Adrenal gland (tissue), 12 donors: Measurements from ENCODE around the gene TIMMDC1. TPM values are rescaled to one million over a fixed set of nuclear protein-coding genes. Genes with fewer than 3 reads are reported as not detected.

Source experiments
- DNase-seq, 7 donors: peaks; one replicate each; pipeline ENCODE4 v3.0.0-alpha.2; 2019 to 2020
- H3K27ac ChIP-seq, 5 donors: fragments of 200-600 bp; sonication (generic) in 4 of 5; 1 replicate in 3 of 5; 2 replicates in 2 of 5; pipeline versions ENCODE4 v1.5.1 to v1.8.0; 2016 to 2020; ENCODE audit warnings: mild to moderate bottlenecking in 1 of 5
- H3K27me3 ChIP-seq: fragments of 200-600 bp; 2 replicates; pipeline ENCODE4 v1.8.0; 2021
- H3K36me3 ChIP-seq, 2 donors: fragments of 200-600 bp; replicated peaks in 1 of 2; 1 replicate in 1 of 2; 2 replicates in 1 of 2; pipeline versions ENCODE4 v1.5.1 to v1.8.0; 2018 to 2022
- H3K4me1 ChIP-seq, 2 donors: fragments of 200-600 bp; replicated peaks in 1 of 2; 1 replicate in 1 of 2; 2 replicates in 1 of 2; pipeline versions ENCODE4 v1.5.1 to v1.8.0; 2018 to 2021
- H3K4me3 ChIP-seq, 4 donors: fragments of 200-600 bp; sonication (generic) in 3 of 4; one replicate each; pipeline ENCODE4 v1.5.1; 2016 to 2018
- H3K9me3 ChIP-seq, 3 donors: fragments of 200-600 bp; sonication (generic) in 1 of 3; replicated peaks in 1 of 3; 1 replicate in 2 of 3; 2 replicates in 1 of 3; pipeline versions ENCODE4 v1.5.1 to v1.8.0; 2016 to 2021
- CTCF ChIP-seq, 6 experiments: fragments of 450-650 bp in 4 of 6; fragments of 200-600 bp in 2 of 6; sonication (generic) in 1 of 6; IDR thresholded peaks; 1 replicate in 5 of 6; 2 replicates in 1 of 6; pipeline versions ENCODE4 v1.5.1 to v1.8.0; 2016 to 2021; ENCODE audit warnings: antibody characterized with exemption in 6 of 6, mild to moderate bottlenecking in 2 of 6, moderate library complexity in 1 of 6
- POLR2A ChIP-seq, 2 donors: fragments of 450-650 bp; IDR thresholded peaks; one replicate each; pipeline ENCODE4 v1.6.1; 2017; ENCODE audit warnings: antibody characterized with exemption in 2 of 2, mild to moderate bottlenecking in 2 of 2, moderate library complexity in 1 of 2
- WGBS, 4 donors: extraction: QIAGEN DNeasy Blood & Tissue Kit in 2 of 4; methylation state at CpG; one replicate each; pipeline versions ENCODE4 v1.1.5 to v1.1.7; 2013 to 2017; 5-methylcytosine and 5-hydroxymethylcytosine counted together
- intact Hi-C, 2 donors: fragments of 100-400 bp; cut with DNase I; formaldehyde crosslinking; loops; one replicate each; pipeline versions ENCODE4 v1.14.1 to v1.15.0; 2022 to 2023
- polyA plus RNA-seq, 3 donors: library from polyadenylated mRNA; stranded (reverse); fragments of 200-250 nt in 2 of 3; fragments of 350-450 nt in 1 of 3; fragmentation: Illumina TruSeq in 1 of 3; extraction: RNeasy Lipid Tissue Mini Kit (QIAGEN cat#74804) in 1 of 3; gene quantifications; one replicate each; pipeline ENCODE4 v1.2.3, GENCODE V29; 2013 to 2014
- total RNA-seq, 9 donors: library from RNA; depleted of rRNA in 4 of 9; stranded (reverse); fragments of >200 nt in 4 of 9; fragments of 120-200 nt in 1 of 9; fragmentation: NEBNext Ultra II Directional in 1 of 9; extraction: Animal tissue kit (Norgen Biotek cat#: 25700) in 1 of 9; gene quantifications; one replicate each; pipeline versions ENCODE4 v1.1.0 to v1.2.4, GENCODE V29; 2013 to 2023
- donor health status: healthy with polysubstance abuse.
- donor health status: Bipolar disorder and iron deficiency.
- donor health status: DM: yes; HTN: yes; CAD: no.
- donor health status: DM: no; HTN: no; CAD: no.
- donor health status: DM: no; HTN: no; CAD: no.
- donor health status: DM: yes; HTN: yes; CAD: no.

TIMMDC1 gene
- total and polyA plus RNA-seq, 12 donors: 53.9 to 147 (median 91.3) TPM

GRCh38 chr3:119457246-119457645, 41.1 kb upstream of the TIMMDC1 start:
- Histone ChIP-seq H3K4me1 (peaks cover 7 to 47% of the 10 kb centered on the region in 2 donors), H3K9me3 (no peaks in the 10 kb centered on the region), H3K36me3 (peaks cover 0 to 58% of the 10 kb centered on the region in 2 donors), H3K27me3 (no peaks in the 10 kb centered on the region), H3K27ac (peak overlapping the region in 1 of 5 donors; percentile 38), H3K4me3 (no peak overlapping the region)
- TF ChIP-seq POLR2A (IDR thresholded peaks at IDR 0.05) (no peak), CTCF (IDR thresholded peaks at IDR 0.05) (no peak)
- WGBS, 4 donors: 78 to 91% (median 84%) methylated on average over 4 of the region's 4 CpGs
- intact Hi-C loops: no loop called here
- DNase-seq: peak in 1 of 7 donors; percentile 12

- peaks cover 16 to 32% of the 10 kb centered on the region in 2 donors for H3K4me1 ChIP-seq
- intact Hi-C loops: no loop called here
These were observed 34.9 kb upstream of the TIMMDC1 start, which contains the start of gene TMEM39A for GRCh38 chr3:119463171-119464169. Gene TMEM39A, minus strand, starts transcription at chr3:119463615. Its CDS starts 1,541 bp downstream, at chr3:119462074.

GRCh38 chr3:119468041-119468440, 30.3 kb upstream of the TIMMDC1 start:
- Histone ChIP-seq H3K9me3 (no peaks in the 10 kb centered on the region), H3K27me3 (no peaks in the 10 kb centered on the region), H3K27ac (peak overlapping the region; percentile 29 to 83 (median 75)), H3K4me3 (peak overlapping the region in 1 of 4 donors; percentile 71), H3K4me1 (peaks cover 6 to 19% of the 10 kb centered on the region in 2 donors), H3K36me3 (peaks cover 0 to 5% of the 10 kb centered on the region in 2 donors)
- DNase-seq: no peak
- intact Hi-C loops: no loop called here
- WGBS, 4 donors: 72 to 76% (median 75%) methylated on average over 2 of the region's 2 CpGs
- TF ChIP-seq POLR2A (IDR thresholded peaks at IDR 0.05) (no peak), CTCF (IDR thresholded peaks at IDR 0.05) (no peak)

More at GRCh38 chr3:119463171-119464169, 34.9 kb upstream of the TIMMDC1 start, which contains the start of gene TMEM39A:
- H3K27ac ChIP-seq: peak within 1 kb of the TSS; percentile 70 to 95 (median 83)
- WGBS, 4 donors: 5 to 19% (median 7%) methylated on average over 14 to 51 of the region's 51 CpGs
- H3K36me3 ChIP-seq: peaks cover 0 to 14% of the 10 kb centered on the region in 2 donors
- peak within 1 kb of the TSS; percentile 60 to 99 (median 85) for H3K4me3 ChIP-seq
- no peaks in the 10 kb centered on the region for H3K27me3 ChIP-seq
- no peaks in the 10 kb centered on the region for H3K9me3 ChIP-seq
- DNase-seq: peak; percentile 99 to 100 (median 100)
- TF ChIP-seq CTCF (IDR thresholded peaks at IDR 0.05): peak in 4 of 6 experiments; percentile 21 to 50 (median 45)
- peak; percentile 95 to 96 for TF ChIP-seq POLR2A (IDR thresholded peaks at IDR 0.05)
